H1 (cell line): ENCODE data around the gene CLCN5.

Experiments
- EZH2 ChIP-seq: fragments of 200-600 bp; sonication (generic); IDR thresholded peaks from 2 replicates; pipeline ENCODE4 v1.7.1; 2012; ENCODE audit warnings: low read depth, mild to moderate bottlenecking, moderate library complexity, low read length, inconsistent platforms; ENCODE audit not compliant: severe bottlenecking
- JUN ChIP-seq: IDR thresholded peaks from 2 replicates; pipeline ENCODE4 v1.6.1; 2011; ENCODE audit warnings: low read depth, mild to moderate bottlenecking, improper control_type of control experiment, low read length
- TAF1 ChIP-seq: IDR thresholded peaks from 2 replicates; pipeline ENCODE4 v1.6.1; 2011; ENCODE audit warnings: mild to moderate bottlenecking, low read depth, low read length
- TF ChIP-seq, protein P1 (sequence below), 3 experiments: IDR thresholded peaks; 1 replicate in 2 of 3; 2 replicates in 1 of 3; pipeline versions ENCODE4 v1.5.1 to v1.6.1; 2011; ENCODE audit warnings: low read length in 3 of 3, mild to moderate bottlenecking in 3 of 3, inconsistent platforms in 2 of 3, low read depth in 1 of 3, moderate library complexity in 1 of 3; ENCODE audit not compliant: insufficient read depth in 1 of 3; ENCODE audit errors: control extremely low read depth in 1 of 3

GRCh38 chrX:49970674-49971073 lies 48.3 kb downstream of the CLCN5 start:
- TF ChIP-seq EZH2 (no peak), TAF1 (no peak), JUN (no peak)
- TF ChIP-seq, protein P1, sequence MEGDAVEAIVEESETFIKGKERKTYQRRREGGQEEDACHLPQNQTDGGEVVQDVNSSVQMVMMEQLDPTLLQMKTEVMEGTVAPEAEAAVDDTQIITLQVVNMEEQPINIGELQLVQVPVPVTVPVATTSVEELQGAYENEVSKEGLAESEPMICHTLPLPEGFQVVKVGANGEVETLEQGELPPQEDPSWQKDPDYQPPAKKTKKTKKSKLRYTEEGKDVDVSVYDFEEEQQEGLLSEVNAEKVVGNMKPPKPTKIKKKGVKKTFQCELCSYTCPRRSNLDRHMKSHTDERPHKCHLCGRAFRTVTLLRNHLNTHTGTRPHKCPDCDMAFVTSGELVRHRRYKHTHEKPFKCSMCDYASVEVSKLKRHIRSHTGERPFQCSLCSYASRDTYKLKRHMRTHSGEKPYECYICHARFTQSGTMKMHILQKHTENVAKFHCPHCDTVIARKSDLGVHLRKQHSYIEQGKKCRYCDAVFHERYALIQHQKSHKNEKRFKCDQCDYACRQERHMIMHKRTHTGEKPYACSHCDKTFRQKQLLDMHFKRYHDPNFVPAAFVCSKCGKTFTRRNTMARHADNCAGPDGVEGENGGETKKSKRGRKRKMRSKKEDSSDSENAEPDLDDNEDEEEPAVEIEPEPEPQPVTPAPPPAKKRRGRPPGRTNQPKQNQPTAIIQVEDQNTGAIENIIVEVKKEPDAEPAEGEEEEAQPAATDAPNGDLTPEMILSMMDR (IDR thresholded peaks at IDR 0.05; ENCODE audit: control extremely low read depth in 1 of 3, insufficient read depth in 1 of 3, low read depth in 1 of 3, low read length in 3 of 3) = no peak
